G401.6 (cell line): ENCODE measurements around the gene COG5.
A peak's percentile ranks its signal among the peaks of the same experiment; 100 is the strongest.
"Not testable (repeated sequence)": the region's sequence is repeated elsewhere in the genome, so short reads cannot be mapped to it uniquely, and the experiment has no call there.

Source experiments
- FAIRE-seq: peaks from 2 replicates; lab custom pipeline; 2012; peaks lifted over from hg19 to GRCh38; lab: Jason Lieb, UNC

The COG5 gene

GRCh38 chr7:107179326-107180164, 384.2 kb downstream of the COG5 start:
- no peak for FAIRE-seq

- no peak for FAIRE-seq
These were observed 389.9 kb downstream of the COG5 start for GRCh38 chr7:107173691-107174406.

DNA sequence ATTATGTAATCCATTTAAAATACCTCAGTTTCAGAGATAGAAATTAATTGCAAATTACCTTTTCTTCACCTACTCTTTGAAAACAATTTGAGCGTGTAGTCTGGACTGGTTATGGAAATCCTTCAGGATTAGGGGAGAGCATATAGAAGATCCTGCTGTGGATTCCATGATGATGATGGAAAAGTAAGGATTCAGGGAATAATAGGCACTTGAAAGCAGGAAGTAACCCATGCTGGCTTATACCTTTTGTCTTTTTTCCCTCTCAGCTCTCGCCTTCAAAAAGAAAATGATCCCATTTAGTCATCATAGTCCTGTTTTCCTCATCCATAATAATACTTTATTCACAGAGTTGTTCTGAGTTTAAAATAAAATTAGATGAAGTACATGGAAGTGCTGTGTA, 390.5 kb downstream of the COG5 start:
- no peak for FAIRE-seq

GRCh38 chr7:107172276-107173032, 391.3 kb downstream of the COG5 start:
- no peak for FAIRE-seq

DNA sequence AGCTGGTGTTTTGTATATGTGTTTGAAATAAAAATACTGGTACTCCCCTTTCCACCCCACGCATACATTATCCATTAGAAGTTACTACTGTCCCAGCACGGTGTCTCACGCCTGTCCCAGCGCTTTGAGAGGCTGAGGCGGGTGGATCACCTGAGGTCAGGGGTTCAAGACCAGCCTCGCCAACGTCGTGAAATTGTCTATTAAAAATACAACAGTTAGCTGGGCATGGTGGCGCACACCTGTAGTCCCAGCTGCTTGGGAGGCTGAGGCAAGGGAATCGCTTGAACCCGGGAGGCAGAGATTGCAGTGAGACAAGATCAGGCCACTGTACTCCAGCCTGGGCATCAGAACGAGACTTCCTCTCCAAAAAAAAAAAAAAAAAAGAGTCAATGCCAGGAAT, 392.2 kb downstream of the COG5 start:
- FAIRE-seq = no peak

GRCh38 chr7:107170051-107170915, 393.4 kb downstream of the COG5 start:
- no peak for FAIRE-seq

DNA sequence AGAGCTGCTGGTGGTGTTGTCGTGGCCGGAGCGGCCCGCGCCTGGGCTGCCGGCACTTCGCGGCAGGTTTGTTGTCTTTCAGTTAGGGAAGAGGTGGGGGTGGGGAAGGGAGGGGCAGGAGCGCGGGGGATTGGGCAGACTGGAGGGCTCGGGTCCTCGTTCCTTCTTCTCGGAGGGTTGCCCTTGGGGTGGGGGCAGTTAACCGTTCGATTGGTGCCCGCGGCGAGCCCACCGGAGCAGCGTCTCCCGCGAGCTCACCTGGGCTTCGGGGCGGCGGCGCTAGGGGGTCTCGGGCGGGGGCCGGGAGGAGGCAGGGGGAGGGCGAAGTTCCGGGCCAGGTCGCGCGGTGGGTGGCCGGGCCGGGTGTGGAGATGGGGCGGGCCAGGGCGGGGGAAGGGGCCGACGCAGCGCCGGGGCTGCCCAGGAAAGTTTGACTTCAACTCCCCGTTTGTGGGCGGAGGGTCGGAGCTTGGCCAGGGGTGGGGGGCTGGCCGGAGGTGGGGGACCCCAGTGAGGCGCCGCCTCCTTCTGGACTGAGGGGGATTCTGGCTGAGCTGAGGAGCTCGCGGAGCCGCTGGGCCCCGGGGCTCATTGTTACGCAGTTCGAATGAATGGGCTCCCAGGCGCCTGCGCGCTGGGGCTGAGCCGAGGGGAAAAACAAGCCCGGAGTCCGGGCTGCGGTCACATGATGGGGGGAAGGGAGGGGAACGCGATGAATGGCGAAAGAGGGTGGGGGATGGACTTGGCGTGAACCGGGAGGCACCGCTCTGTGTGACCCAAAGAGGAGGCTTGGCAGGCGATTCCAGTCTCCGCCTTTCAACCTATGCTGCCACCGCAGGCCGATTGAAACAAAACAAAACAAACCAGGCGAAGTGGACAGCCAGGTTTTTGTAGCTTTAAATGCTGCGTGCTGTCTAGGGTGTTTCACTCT, 394.3 kb downstream of the COG5 start:
- peak; percentile 95 for FAIRE-seq

DNA sequence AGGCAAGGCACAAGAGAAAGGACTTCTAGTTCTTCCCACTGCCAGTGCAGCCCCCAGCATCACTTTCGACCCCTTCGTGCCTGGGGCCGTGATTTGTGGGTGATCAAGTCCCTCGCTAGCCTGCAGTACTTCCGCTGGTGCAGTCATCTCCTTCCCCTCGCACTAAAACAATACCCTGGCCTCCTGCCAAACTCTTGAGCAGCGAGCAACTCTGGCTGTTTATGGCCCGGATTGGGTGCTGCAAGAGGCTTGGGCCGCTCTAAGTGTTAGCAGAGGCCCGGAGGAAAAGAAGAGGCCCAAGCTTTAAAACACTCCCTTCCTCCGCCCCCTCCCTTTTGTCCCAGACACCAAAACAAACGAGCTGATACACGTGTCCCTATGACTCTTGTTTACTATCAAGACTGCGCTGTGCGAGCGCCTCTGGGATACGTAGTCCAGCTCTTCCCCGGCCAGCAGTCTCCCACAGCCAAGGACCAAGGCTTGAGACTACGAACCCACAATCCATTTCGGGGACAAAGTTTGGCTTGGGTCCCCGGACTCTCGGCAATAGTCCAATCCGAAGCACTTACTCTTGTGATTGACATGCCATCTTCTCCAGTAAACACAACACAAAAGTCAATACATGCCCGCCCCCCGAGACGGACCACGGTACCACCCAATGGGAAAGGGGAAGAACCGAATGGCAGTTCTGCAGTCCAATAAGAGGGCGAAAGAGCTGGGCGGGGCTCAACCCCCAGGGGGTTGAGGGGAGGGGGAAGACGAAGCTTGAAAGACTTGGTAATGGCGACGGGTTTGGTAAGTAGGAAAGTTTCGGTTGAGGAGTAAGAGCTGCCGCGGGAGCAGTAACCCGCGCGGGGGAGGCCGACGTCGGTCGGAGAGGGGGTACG, 395.2 kb downstream of the COG5 start, which contains the start of gene HBP1:
TSS of gene HBP1 (plus strand) at position 771 of the 887 bp plus-strand sequence. CDS start 10,891 bp downstream, outside the sequence.
- FAIRE-seq = peak; percentile 99

- peak; percentile 96 for FAIRE-seq
These were observed 396.1 kb downstream of the COG5 start for GRCh38 chr7:107167483-107168232.

- peak; percentile 69 for FAIRE-seq
These were observed 396.8 kb downstream of the COG5 start for GRCh38 chr7:107166736-107167426.

DNA sequence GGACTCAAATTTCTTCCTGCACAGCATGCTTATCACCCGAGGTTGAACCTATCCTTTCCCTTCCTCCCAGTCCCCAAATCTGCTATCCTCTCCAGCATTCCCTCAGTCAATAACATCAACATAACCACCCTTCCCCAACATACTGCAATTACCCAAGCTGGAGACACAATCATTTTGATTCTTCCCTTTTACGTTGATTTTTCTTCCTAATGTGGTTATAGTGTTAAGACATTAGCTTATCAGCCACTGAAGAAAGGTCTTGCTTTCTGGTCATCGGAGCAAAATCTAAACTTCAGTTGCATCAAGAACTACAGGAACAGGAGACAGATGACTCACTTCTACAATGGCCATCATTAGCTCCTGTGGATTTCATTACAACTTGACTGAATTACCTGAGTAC, 398.4 kb downstream of the COG5 start:
- no peak for FAIRE-seq

DNA sequence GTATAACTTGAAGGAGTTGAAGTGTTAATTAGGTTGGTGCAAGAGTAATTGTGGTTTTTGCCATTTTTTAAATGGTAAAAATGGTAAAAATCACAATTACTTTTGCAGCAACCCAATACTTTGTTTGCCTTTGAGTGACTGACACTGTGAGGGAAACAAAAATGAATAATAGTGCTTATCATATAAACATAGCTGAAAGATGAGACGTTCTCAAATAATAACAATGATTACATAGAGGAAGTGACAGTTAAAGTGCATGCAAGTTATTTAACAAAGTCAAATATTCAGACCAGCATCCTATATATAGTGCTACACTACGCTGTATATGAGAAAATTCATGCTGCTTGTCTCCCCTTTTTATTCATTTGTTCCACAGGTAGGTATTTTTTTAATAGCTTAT, 399.6 kb downstream of the COG5 start:
- FAIRE-seq = no peak

DNA sequence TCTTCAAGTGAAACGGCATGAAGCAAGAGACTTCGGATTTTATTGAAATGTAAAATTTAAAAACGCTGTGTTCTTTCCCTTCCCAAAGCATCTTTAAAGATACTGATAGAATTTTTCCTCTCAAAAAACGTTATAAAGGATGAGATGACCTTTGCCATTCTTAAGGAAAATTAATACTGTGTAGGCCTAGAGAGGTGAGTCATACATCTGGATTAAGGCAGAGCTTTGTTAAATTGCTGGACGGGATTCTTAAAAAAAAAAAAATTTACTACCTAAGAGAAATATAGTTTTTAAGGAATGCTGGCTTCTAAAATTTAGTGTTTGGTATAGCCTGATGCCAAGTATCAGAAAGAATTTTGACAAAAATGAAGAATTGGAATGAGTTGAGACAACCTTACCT, 401.2 kb downstream of the COG5 start:
- no peak for FAIRE-seq

GRCh38 chr7:107161415-107161814, 402.3 kb downstream of the COG5 start:
- FAIRE-seq = no peak

GRCh38 chr7:107160389-107160788, 403.3 kb downstream of the COG5 start:
- no peak for FAIRE-seq

DNA sequence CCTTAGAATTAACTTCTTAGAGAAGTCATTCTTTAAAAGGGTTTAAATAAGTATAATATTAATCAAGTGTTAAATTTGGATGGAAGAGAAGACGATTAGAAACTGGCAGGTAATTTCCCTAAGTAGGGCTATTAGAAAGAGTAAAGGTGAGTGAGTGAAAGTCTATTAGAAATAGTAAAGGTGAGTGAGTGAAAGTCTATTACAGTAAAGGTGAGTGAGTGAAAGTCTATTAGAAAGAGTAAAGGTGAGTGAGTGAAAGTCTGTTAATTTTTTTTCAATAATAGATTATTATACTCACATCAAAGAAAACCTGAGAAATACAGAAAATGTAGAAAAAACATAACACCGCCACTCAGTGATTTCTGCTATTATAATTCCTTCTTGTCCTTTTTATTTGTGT, 405.7 kb downstream of the COG5 start:
- FAIRE-seq = no peak

- FAIRE-seq = no peak
These were observed 406.6 kb downstream of the COG5 start for GRCh38 chr7:107157091-107157490.

DNA sequence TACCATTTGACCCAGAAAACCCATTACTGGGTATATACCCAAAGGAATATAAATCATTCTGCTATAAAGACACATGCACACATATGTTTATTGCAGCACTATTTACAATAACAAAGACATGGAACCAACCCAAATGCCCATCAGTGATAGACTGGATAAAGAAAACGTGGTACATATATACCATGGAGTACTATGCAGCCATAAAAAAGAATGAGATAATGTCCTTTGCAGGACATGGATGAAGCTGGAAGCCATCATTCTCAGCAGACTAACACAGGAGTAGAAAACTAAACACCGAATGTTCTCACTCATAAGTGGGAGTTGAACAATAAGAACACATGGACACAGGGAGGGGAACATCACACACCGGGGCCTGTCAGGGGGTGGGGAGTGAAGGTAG, 408.0 kb downstream of the COG5 start:
- not testable (repeated sequence) for FAIRE-seq
